Mesenchymal stem cell (in vitro differentiated cells and primary cell): ENCODE measurements around the gene TPSG1.

Experiments
- DNase-seq: peaks from one replicate; pipeline ENCODE4 v3.0.0-alpha.2; 2013
- H2AFZ ChIP-seq: one replicate; pipeline ENCODE4 v1.6.1; 2013; ENCODE audit warnings: low read depth, mild to moderate bottlenecking, control low read depth, inconsistent platforms, low read length, moderate library complexity
- H2AK5ac ChIP-seq: 2 replicates; pipeline ENCODE4 v1.6.1; 2013; ENCODE audit warnings: low read length, moderate library complexity, mild to moderate bottlenecking, inconsistent platforms; ENCODE audit not compliant: severe bottlenecking
- H2BK120ac ChIP-seq: one replicate; pipeline ENCODE4 v1.6.1; 2013; ENCODE audit warnings: low read depth, mild to moderate bottlenecking, inconsistent platforms, low read length, moderate library complexity
- H2BK12ac ChIP-seq, 2 experiments: one replicate each; pipeline ENCODE4 v1.6.1; 2013; ENCODE audit warnings: inconsistent platforms in 2 of 2, low read length in 2 of 2, mild to moderate bottlenecking in 2 of 2, moderate library complexity in 2 of 2, control low read depth in 1 of 2
- H2BK15ac ChIP-seq: one replicate; pipeline ENCODE4 v1.6.1; 2013; ENCODE audit warnings: mild to moderate bottlenecking, low read depth, inconsistent platforms; ENCODE audit not compliant: poor library complexity, severe bottlenecking
- H2BK5ac ChIP-seq: 2 replicates; pipeline ENCODE4 v1.6.1; 2013; ENCODE audit warnings: low read depth, mild to moderate bottlenecking, low read length, control low read depth, inconsistent platforms; ENCODE audit not compliant: poor library complexity, severe bottlenecking
- H3K14ac ChIP-seq, 2 experiments: one replicate each; pipeline ENCODE4 v1.6.1; 2013; ENCODE audit warnings: inconsistent platforms in 2 of 2, low read length in 2 of 2, control low read depth in 1 of 2, mild to moderate bottlenecking in 1 of 2, moderate library complexity in 1 of 2
- H3K18ac ChIP-seq, 2 experiments: one replicate each; pipeline ENCODE4 v1.6.1; 2013; ENCODE audit warnings: inconsistent platforms in 2 of 2, low read length in 2 of 2, control low read depth in 1 of 2, low read depth in 1 of 2, mild to moderate bottlenecking in 1 of 2
- H3K23ac ChIP-seq, 2 experiments: one replicate each; pipeline ENCODE4 v1.6.1; 2013; ENCODE audit warnings: inconsistent platforms in 2 of 2, low read length in 2 of 2, mild to moderate bottlenecking in 2 of 2, moderate library complexity in 2 of 2, control low read depth in 1 of 2
- H3K27ac ChIP-seq: 2 replicates; pipeline ENCODE4 v1.5.1; 2013; ENCODE audit warnings: mild to moderate bottlenecking, moderate library complexity, low read length, control low read depth, inconsistent platforms; ENCODE audit not compliant: poor library complexity, severe bottlenecking
- H3K27me3 ChIP-seq, 2 experiments: 2 replicates each; pipeline versions ENCODE4 v1.6.1 to v1.7.0; 2013; ENCODE audit warnings: low read length in 2 of 2, mild to moderate bottlenecking in 2 of 2, moderate library complexity in 2 of 2, control low read depth in 1 of 2, inconsistent platforms in 1 of 2; ENCODE audit not compliant: control insufficient read depth in 1 of 2, insufficient read depth in 1 of 2
- H3K36me3 ChIP-seq, 2 experiments: 2 replicates each; pipeline versions ENCODE4 v1.6.1 to v1.7.0; 2013; ENCODE audit warnings: low read length in 2 of 2, control low read depth in 1 of 2, inconsistent platforms in 1 of 2, low read depth in 1 of 2, mild to moderate bottlenecking in 1 of 2; ENCODE audit not compliant: insufficient read depth in 2 of 2, control insufficient read depth in 1 of 2
- H3K4ac ChIP-seq, 2 experiments: one replicate each; pipeline ENCODE4 v1.6.1; 2013; ENCODE audit warnings: inconsistent platforms in 2 of 2, low read length in 2 of 2, mild to moderate bottlenecking in 2 of 2, moderate library complexity in 2 of 2, control low read depth in 1 of 2, low read depth in 1 of 2
- H3K4me1 ChIP-seq: 2 replicates; pipeline ENCODE4 v1.6.1; 2013; ENCODE audit warnings: low read depth, low read length, control low read depth; ENCODE audit not compliant: control insufficient read depth, insufficient read depth
- H3K4me2 ChIP-seq: 2 replicates; pipeline ENCODE4 v1.6.1; 2013; ENCODE audit warnings: low read length, mild to moderate bottlenecking, inconsistent platforms; ENCODE audit not compliant: poor library complexity, severe bottlenecking
- H3K4me3 ChIP-seq, 2 experiments: 2 replicates each; pipeline versions ENCODE4 v1.5.1 to v1.7.0; 2013; ENCODE audit warnings: low read length in 2 of 2, mild to moderate bottlenecking in 2 of 2, control low read depth in 1 of 2, low read depth in 1 of 2; ENCODE audit not compliant: insufficient read depth in 1 of 2
- H3K79me1 ChIP-seq: replicated peaks from 2 replicates; pipeline ENCODE4 v1.6.1; 2013; ENCODE audit warnings: mild to moderate bottlenecking, control low read depth, low read length, inconsistent platforms; ENCODE audit not compliant: poor library complexity, severe bottlenecking
- H3K9ac ChIP-seq: 2 replicates; pipeline ENCODE4 v1.7.0; 2013; ENCODE audit warnings: mild to moderate bottlenecking, low read length, moderate library complexity
- H3K9me3 ChIP-seq: 2 replicates; pipeline ENCODE4 v1.7.0; 2013; ENCODE audit warnings: mild to moderate bottlenecking, low read length; ENCODE audit not compliant: control insufficient read depth
- H4K8ac ChIP-seq: one replicate; pipeline ENCODE4 v1.6.1; 2013; ENCODE audit warnings: inconsistent platforms, mild to moderate bottlenecking, low read length, moderate library complexity
- H4K91ac ChIP-seq: one replicate; pipeline ENCODE4 v1.6.1; 2013; ENCODE audit warnings: mild to moderate bottlenecking, low read length, inconsistent platforms
- WGBS: methylation state at CpG from one replicate; pipeline ENCODE4 v1.1.7; 2013; ENCODE audit warnings: mixed read lengths; 5-methylcytosine and 5-hydroxymethylcytosine counted together

TPSG1 gene

GRCh38 chr16:1265090-1265630 is 40.1 kb upstream of the TPSG1 start:
- no peak overlapping the region for H3K23ac ChIP-seq
- H3K9me3 ChIP-seq: no peaks in the 10 kb centered on the region
- 89% methylated on average over 13 of the region's 13 CpGs for WGBS
- no peak overlapping the region for H2AFZ ChIP-seq
- H3K79me1 ChIP-seq: no peaks in the 10 kb centered on the region
- H3K4me2 ChIP-seq: no peak overlapping the region
- no peak overlapping the region for H3K27ac ChIP-seq
- H3K27me3 ChIP-seq: peaks cover 15 to 48% of the 10 kb centered on the region in 2 experiments
- no peak overlapping the region for H2BK15ac ChIP-seq
- no peak overlapping the region for H3K9ac ChIP-seq
- H3K4ac ChIP-seq: no peak overlapping the region
- H3K36me3 ChIP-seq: no peaks in the 10 kb centered on the region
- no peak overlapping the region for H2BK12ac ChIP-seq
- H3K4me1 ChIP-seq: peaks cover 2% of the 10 kb centered on the region
- no peak overlapping the region for H2BK5ac ChIP-seq
- H3K14ac ChIP-seq: no peak overlapping the region
- no peak overlapping the region for H3K18ac ChIP-seq
- no peak overlapping the region for H3K4me3 ChIP-seq
- H2AK5ac ChIP-seq: no peak overlapping the region
- no peak overlapping the region for H2BK120ac ChIP-seq
- no peak overlapping the region for H4K91ac ChIP-seq
- no peak for DNase-seq
- H4K8ac ChIP-seq: no peak overlapping the region

- WGBS: 92% methylated on average over 16 of the region's 16 CpGs
- Histone ChIP-seq H4K8ac (no peak overlapping the region), H3K9ac (no peak overlapping the region)
Measured at GRCh38 chr16:1264345-1265089, 39.4 kb upstream of the TPSG1 start.

GRCh38 chr16:1263591-1264344 is 38.7 kb upstream of the TPSG1 start:
- Histone ChIP-seq H4K91ac (no peak overlapping the region), H3K9ac (no peak overlapping the region), H3K14ac (no peak overlapping the region), H3K4me1 (peaks cover 2% of the 10 kb centered on the region), H3K36me3 (no peaks in the 10 kb centered on the region), H3K23ac (no peak overlapping the region), H4K8ac (no peak overlapping the region), H2BK12ac (no peak overlapping the region), H3K4ac (no peak overlapping the region), H3K27ac (no peak overlapping the region), H3K27me3 (peaks cover 27 to 57% of the 10 kb centered on the region in 2 experiments), H3K79me1 (no peaks in the 10 kb centered on the region), H3K18ac (no peak overlapping the region), H2BK120ac (no peak overlapping the region), H2BK5ac (no peak overlapping the region), H2BK15ac (no peak overlapping the region), H3K9me3 (no peaks in the 10 kb centered on the region), H2AK5ac (no peak overlapping the region), H3K4me3 (no peak overlapping the region), H2AFZ (no peak overlapping the region), H3K4me2 (no peak overlapping the region)
- 89% methylated on average over 15 of the region's 15 CpGs for WGBS
- DNase-seq: no peak

More at GRCh38 chr16:1264345-1265089, 39.4 kb upstream of the TPSG1 start:
- no peak overlapping the region for H2BK120ac ChIP-seq
- H3K4ac ChIP-seq: no peak overlapping the region
- H3K36me3 ChIP-seq: no peaks in the 10 kb centered on the region
- H3K18ac ChIP-seq: no peak overlapping the region
- no peak overlapping the region for H2AK5ac ChIP-seq
- H2AFZ ChIP-seq: no peak overlapping the region
- no peak overlapping the region for H3K27ac ChIP-seq
- no peak overlapping the region for H3K4me3 ChIP-seq
- H3K4me1 ChIP-seq: peaks cover 2% of the 10 kb centered on the region
- H3K4me2 ChIP-seq: no peak overlapping the region
- H4K91ac ChIP-seq: peak overlapping the region; percentile 49
- no peak overlapping the region for H2BK12ac ChIP-seq
- peaks cover 21 to 53% of the 10 kb centered on the region in 2 experiments for H3K27me3 ChIP-seq
- H3K79me1 ChIP-seq: no peaks in the 10 kb centered on the region
- no peak for DNase-seq
- H3K14ac ChIP-seq: no peak overlapping the region
- H3K9me3 ChIP-seq: no peaks in the 10 kb centered on the region
- no peak overlapping the region for H2BK15ac ChIP-seq
- no peak overlapping the region for H2BK5ac ChIP-seq
- no peak overlapping the region for H3K23ac ChIP-seq

GRCh38 chr16:1262846-1263221 is 37.8 kb upstream of the TPSG1 start:
- Histone ChIP-seq H3K4me3 (no peak overlapping the region), H2BK12ac (no peak overlapping the region), H2BK5ac (no peak overlapping the region), H4K8ac (no peak overlapping the region), H3K4me2 (no peak overlapping the region), H3K36me3 (no peaks in the 10 kb centered on the region), H3K4ac (no peak overlapping the region), H3K79me1 (no peaks in the 10 kb centered on the region), H2BK120ac (no peak overlapping the region), H4K91ac (no peak overlapping the region), H2AFZ (no peak overlapping the region), H3K14ac (no peak overlapping the region), H3K4me1 (peaks cover 2% of the 10 kb centered on the region), H2BK15ac (no peak overlapping the region), H3K27ac (no peak overlapping the region), H3K18ac (no peak overlapping the region), H2AK5ac (no peak overlapping the region), H3K9me3 (no peaks in the 10 kb centered on the region), H3K27me3 (peaks cover 27 to 57% of the 10 kb centered on the region in 2 experiments), H3K9ac (no peak overlapping the region), H3K23ac (no peak overlapping the region)
- WGBS: 90% methylated on average over 9 of the region's 9 CpGs
- DNase-seq: no peak
